PC-9 (cell line): ENCODE results near the gene KCNT2.

Experiments used
- EZH2 ChIP-seq: fragments of 200-600 bp; sonication (generic); IDR thresholded peaks from 2 replicates; pipeline ENCODE4 v1.8.0; 2017; ENCODE audit warnings: antibody characterized with exemption, low read depth
- TF ChIP-seq, protein P1 (sequence below): fragments of 200-600 bp; sonication (generic); conservative IDR thresholded peaks from 2 replicates; pipeline ENCODE4 v1.6.1; 2017; ENCODE audit warnings: mixed run types, antibody characterized with exemption, mild to moderate bottlenecking, moderate library complexity

DNA sequence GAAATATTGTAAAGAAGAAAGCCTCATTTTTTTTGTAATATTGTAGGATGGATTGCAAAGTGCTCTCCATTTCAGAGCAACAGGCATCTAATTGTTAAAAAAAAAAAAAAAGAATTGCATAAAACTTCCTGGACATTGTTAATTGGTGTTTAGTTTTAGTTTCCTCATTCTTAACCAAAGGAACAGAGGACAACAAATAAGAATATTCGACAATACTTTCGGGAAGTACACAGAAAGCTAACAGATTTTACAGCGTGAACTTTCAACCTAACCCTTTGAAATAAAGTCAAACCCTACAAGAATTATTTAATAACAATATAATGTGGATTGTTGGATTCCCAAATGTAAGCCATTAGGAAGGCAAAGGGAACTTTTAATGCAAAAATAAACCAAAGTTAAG, 284.4 kb downstream of the KCNT2 start:
- TF ChIP-seq, protein P1, sequence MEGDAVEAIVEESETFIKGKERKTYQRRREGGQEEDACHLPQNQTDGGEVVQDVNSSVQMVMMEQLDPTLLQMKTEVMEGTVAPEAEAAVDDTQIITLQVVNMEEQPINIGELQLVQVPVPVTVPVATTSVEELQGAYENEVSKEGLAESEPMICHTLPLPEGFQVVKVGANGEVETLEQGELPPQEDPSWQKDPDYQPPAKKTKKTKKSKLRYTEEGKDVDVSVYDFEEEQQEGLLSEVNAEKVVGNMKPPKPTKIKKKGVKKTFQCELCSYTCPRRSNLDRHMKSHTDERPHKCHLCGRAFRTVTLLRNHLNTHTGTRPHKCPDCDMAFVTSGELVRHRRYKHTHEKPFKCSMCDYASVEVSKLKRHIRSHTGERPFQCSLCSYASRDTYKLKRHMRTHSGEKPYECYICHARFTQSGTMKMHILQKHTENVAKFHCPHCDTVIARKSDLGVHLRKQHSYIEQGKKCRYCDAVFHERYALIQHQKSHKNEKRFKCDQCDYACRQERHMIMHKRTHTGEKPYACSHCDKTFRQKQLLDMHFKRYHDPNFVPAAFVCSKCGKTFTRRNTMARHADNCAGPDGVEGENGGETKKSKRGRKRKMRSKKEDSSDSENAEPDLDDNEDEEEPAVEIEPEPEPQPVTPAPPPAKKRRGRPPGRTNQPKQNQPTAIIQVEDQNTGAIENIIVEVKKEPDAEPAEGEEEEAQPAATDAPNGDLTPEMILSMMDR: no peak
- TF ChIP-seq EZH2: no peak
